Endothelial cell of umbilical vein (primary cell): Measurements from ENCODE around the gene ZDHHC20. TPM values are rescaled to one million over a fixed set of nuclear protein-coding genes. Genes with fewer than 3 reads are reported as not detected.

Source experiments
- BruUV-seq: library from RNA; stranded (reverse); fragments of 400-500 nt; replicated peaks from 2 replicates; lab custom pipeline; 2021; lab: Mats Ljungman, UMichigan
- CTCF ChIA-PET: fragments of 300-600, 350-600 bp; sonication (Branson Sonifier 250); formaldehyde crosslinking; loops from one replicate; lab custom pipeline; 2021; ENCODE audit warnings: antibody characterized with exemption, inconsistent platforms; lab: Charles Lee
- POLR2A ChIA-PET: fragments of 300-600, 350-600 bp; sonication (Branson Sonifier 250); formaldehyde crosslinking; loops from one replicate; lab custom pipeline; 2021; ENCODE audit warnings: antibody characterized with exemption, inconsistent platforms; lab: Charles Lee
- DNase-seq: peaks from one replicate; pipeline ENCODE4 v3.0.0-alpha.2; 2011; ENCODE audit warnings: low read depth, low spot score
- FAIRE-seq: peaks from 2 replicates; lab custom pipeline; 2011; peaks lifted over from hg19 to GRCh38; lab: Jason Lieb, UNC
- H2AFZ ChIP-seq: 2 replicates; pipeline ENCODE4 v1.6.0; 2012; ENCODE audit warnings: low read depth, low read length, control low read depth, inconsistent platforms
- H3K27ac ChIP-seq: 2 replicates; pipeline ENCODE4 v1.5.1; 2011; ENCODE audit warnings: low read depth, mild to moderate bottlenecking, control low read depth, low read length, moderate library complexity; ENCODE audit not compliant: insufficient read depth
- H3K27me3 ChIP-seq, 2 experiments: 2 replicates each; pipeline versions ENCODE4 v1.6.0 to v1.6.1; 2011; ENCODE audit warnings: low read length in 2 of 2, mixed read lengths in 1 of 2; ENCODE audit not compliant: control insufficient read depth in 2 of 2, insufficient read depth in 2 of 2
- H3K36me3 ChIP-seq, 2 experiments: 2 replicates in 1 of 2; 3 replicates in 1 of 2; pipeline ENCODE4 v1.5.1; 2011; ENCODE audit warnings: low read length in 2 of 2, mild to moderate bottlenecking in 1 of 2, moderate library complexity in 1 of 2; ENCODE audit not compliant: control insufficient read depth in 2 of 2, insufficient read depth in 2 of 2; ENCODE audit errors: extremely low read depth in 1 of 2
- H3K4me1 ChIP-seq: 3 replicates; pipeline ENCODE4 v1.5.1; 2011; ENCODE audit warnings: mild to moderate bottlenecking, low read length; ENCODE audit not compliant: control insufficient read depth, insufficient read depth; ENCODE audit errors: extremely low read depth
- H3K4me2 ChIP-seq: 2 replicates; pipeline ENCODE4 v1.6.1; 2011; ENCODE audit warnings: low read length, control low read depth, mixed read lengths; ENCODE audit not compliant: insufficient read depth
- H3K4me3 ChIP-seq, 3 experiments: fragments of 200-600 bp in 1 of 3; sonication (generic), shearing (Covaris generic) in 1 of 3; replicated peaks in 1 of 3; 2 replicates each; pipeline ENCODE4 v1.5.1; 2011 to 2016; ENCODE audit warnings: control low read depth in 3 of 3, low read length in 3 of 3, mild to moderate bottlenecking in 2 of 3, inconsistent platforms in 1 of 3, low read depth in 1 of 3, moderate library complexity in 1 of 3; ENCODE audit not compliant: insufficient read depth in 1 of 3
- H3K79me2 ChIP-seq: 2 replicates; pipeline ENCODE4 v1.6.0; 2012; ENCODE audit warnings: low read length, inconsistent platforms; ENCODE audit not compliant: control insufficient read depth, insufficient read depth
- H3K9ac ChIP-seq: replicated peaks from 2 replicates; pipeline ENCODE3; 2011; ENCODE audit warnings: low read length, control low read depth; ENCODE audit not compliant: insufficient read depth; ENCODE audit errors: extremely low read depth
- H3K9me1 ChIP-seq: replicated peaks from 3 replicates; pipeline ENCODE4 v1.6.0; 2011; ENCODE audit warnings: mild to moderate bottlenecking, low read length; ENCODE audit not compliant: control insufficient read depth, insufficient read depth; ENCODE audit errors: extremely low read depth
- H3K9me3 ChIP-seq: replicated peaks from 2 replicates; pipeline ENCODE4 v1.5.1; 2012; ENCODE audit warnings: low read length, inconsistent platforms; ENCODE audit not compliant: control insufficient read depth, insufficient read depth
- H4K20me1 ChIP-seq: replicated peaks from 2 replicates; pipeline ENCODE3; 2011; ENCODE audit warnings: mild to moderate bottlenecking, low read length; ENCODE audit not compliant: control insufficient read depth, insufficient read depth; ENCODE audit errors: extremely low read depth
- CTCF ChIP-seq, 2 donors: IDR thresholded peaks; 1 replicate in 1 of 2; 2 replicates in 1 of 2; pipeline ENCODE4 v1.5.1; 2011; ENCODE audit warnings: low read length in 2 of 2, mild to moderate bottlenecking in 2 of 2, moderate library complexity in 2 of 2, control low read depth in 1 of 2, inconsistent platforms in 1 of 2, low read depth in 1 of 2; ENCODE audit not compliant: insufficient read depth in 1 of 2; ENCODE audit errors: extremely low read depth in 1 of 2
- EZH2 ChIP-seq: IDR thresholded peaks from 2 replicates; pipeline ENCODE4 v1.6.1; 2012; ENCODE audit warnings: borderline replicate concordance, low read depth, mild to moderate bottlenecking, moderate library complexity, low read length, inconsistent platforms; ENCODE audit not compliant: severe bottlenecking
- FOS ChIP-seq: IDR thresholded peaks from 2 replicates; pipeline ENCODE4 v1.6.1; 2011; ENCODE audit warnings: mild to moderate bottlenecking, low read length, moderate library complexity, borderline replicate concordance; ENCODE audit not compliant: insufficient read depth
- GATA2 ChIP-seq: IDR thresholded peaks from 2 replicates; pipeline ENCODE4 v1.7.0; 2011; ENCODE audit warnings: low read depth, mild to moderate bottlenecking, moderate library complexity, mixed read lengths, low read length; ENCODE audit not compliant: insufficient read length, insufficient read depth
- JUN ChIP-seq: IDR thresholded peaks from 2 replicates; pipeline ENCODE4 v1.6.1; 2011; ENCODE audit warnings: borderline replicate concordance, low read depth; ENCODE audit not compliant: insufficient read length, insufficient read depth
- MAX ChIP-seq: IDR thresholded peaks from 2 replicates; pipeline ENCODE4 v1.6.1; 2011; ENCODE audit not compliant: insufficient read depth, insufficient read length
- MYC ChIP-seq: IDR thresholded peaks from one replicate; pipeline ENCODE4 v1.6.1; 2011; ENCODE audit warnings: mild to moderate bottlenecking, low read depth, low read length
- POLR2A ChIP-seq: IDR thresholded peaks from 2 replicates; pipeline ENCODE4 v1.6.1; 2012; ENCODE audit warnings: low read depth, mild to moderate bottlenecking, control low read depth, low read length
- POLR2AphosphoS5 ChIP-seq: IDR thresholded peaks from 2 replicates; pipeline ENCODE4 v1.6.1; 2012; ENCODE audit warnings: low read depth, mild to moderate bottlenecking, control low read depth, low read length, moderate library complexity; ENCODE audit not compliant: insufficient read depth
- dilution Hi-C: fragments of 300-500 bp; cut with MboI; formaldehyde crosslinking; loops from one replicate; pipeline ENCODE4 v1.15.0; 2019; ENCODE audit warnings: low sequenced_read_pairs; ENCODE audit not compliant: extremely low pct_ligation_motif_present
- intact Hi-C: fragments of 100-400 bp; cut with micrococcal nuclease; formaldehyde crosslinking; loops from one replicate; pipeline ENCODE4 v1.10.0; 2022
- polyA plus RNA-seq, 4 experiments: library from polyadenylated mRNA; depleted of rRNA in 3 of 4; stranded (reverse) in 3 of 4; unstranded in 1 of 4; fragments of >200 nt; gene quantifications; 2 replicates each; pipeline versions ENCODE4 v1.2.1 to v1.2.3, GENCODE V29; 2011 to 2012; ENCODE audit warnings: missing spikeins in 1 of 4
- total RNA-seq: library from RNA; stranded (reverse); gene quantifications from 2 replicates; pipeline ENCODE4 v1.2.3, GENCODE V29; 2021

ZDHHC20 gene
- total and polyA plus RNA-seq, 2 donors (not counting 3 experiments of a cell fraction or from before 2014, with no cell fraction given): 22.1 to 59.4 TPM

DNA sequence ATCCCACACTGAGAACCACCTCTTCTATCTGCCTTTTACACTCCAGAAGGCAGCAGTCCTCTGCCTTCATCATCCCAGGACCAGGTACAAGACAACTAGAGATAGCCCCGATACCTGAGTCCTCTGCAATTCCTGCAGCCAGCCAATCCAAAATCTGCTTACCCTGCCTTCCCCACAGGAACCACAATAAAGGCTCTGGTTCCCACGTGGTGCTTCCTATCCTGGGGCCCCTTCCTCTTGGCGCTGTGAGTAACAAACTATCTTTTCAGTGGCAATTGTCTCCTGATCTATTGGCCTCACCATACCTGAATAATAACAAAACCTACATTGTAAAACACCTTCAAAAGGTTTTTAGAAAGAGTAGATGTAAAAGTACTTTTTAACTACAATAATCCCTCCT, 63.1 kb downstream of the ZDHHC20 start:
- Histone ChIP-seq H4K20me1 (no peaks in the 10 kb centered on the region), H3K79me2 (no peaks in the 10 kb centered on the region), H3K9me1 (no peaks in the 10 kb centered on the region), H3K4me3 (no peak overlapping the region), H3K4me2 (no peak overlapping the region), H3K27me3 (no peaks in the 10 kb centered on the region), H2AFZ (no peak overlapping the region), H3K9ac (no peak overlapping the region), H3K4me1 (peaks cover 13% of the 10 kb centered on the region), H3K36me3 (no peaks in the 10 kb centered on the region), H3K27ac (no peak overlapping the region), H3K9me3 (no peaks in the 10 kb centered on the region)
- FAIRE-seq: no peak
- intact Hi-C loops: no loop called here
- BruUV-seq: no TSS peak
- dilution Hi-C loops: no loop called here
- CTCF ChIA-PET: no interaction called here
- DNase-seq: no peak
- POLR2A ChIA-PET: interaction anchor here (0.7 kb wide), 1 partner anchor 221 kb away, joined by 6 read pairs; no protein-coding TSS in a partner anchor
- TF ChIP-seq GATA2 (no peak), EZH2 (no peak), FOS (no peak), MYC (no peak), POLR2A (no peak), JUN (no peak), MAX (no peak), POLR2AphosphoS5 (no peak), CTCF (IDR thresholded peaks at IDR 0.05; ENCODE audit: extremely low read depth in 1 of 2, insufficient read depth in 1 of 2, low read depth in 1 of 2, low read length in 2 of 2) (no peak)
